ENCODE results near the gene CALCOCO1.

DNA sequence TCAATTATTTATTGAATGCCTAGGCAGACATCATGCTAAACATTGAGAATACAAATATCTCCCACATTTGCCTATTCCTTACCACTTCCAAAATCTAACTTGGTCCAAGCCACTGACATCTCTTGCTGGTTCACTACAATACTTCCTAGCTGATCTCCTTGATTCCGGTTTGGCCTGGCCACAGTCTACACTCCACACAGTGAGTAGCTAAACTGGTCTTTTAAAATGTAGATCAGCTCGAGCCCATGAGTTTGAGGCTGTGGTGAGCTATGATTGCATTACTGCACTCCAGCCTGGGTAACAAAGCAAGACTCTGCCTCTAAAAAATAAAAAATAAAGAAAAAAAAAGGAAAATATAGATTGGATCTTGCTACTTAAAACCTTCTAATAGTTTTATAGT, 43.8 kb downstream of the CALCOCO1 start:
- TF ChIP-seq, protein P1, sequence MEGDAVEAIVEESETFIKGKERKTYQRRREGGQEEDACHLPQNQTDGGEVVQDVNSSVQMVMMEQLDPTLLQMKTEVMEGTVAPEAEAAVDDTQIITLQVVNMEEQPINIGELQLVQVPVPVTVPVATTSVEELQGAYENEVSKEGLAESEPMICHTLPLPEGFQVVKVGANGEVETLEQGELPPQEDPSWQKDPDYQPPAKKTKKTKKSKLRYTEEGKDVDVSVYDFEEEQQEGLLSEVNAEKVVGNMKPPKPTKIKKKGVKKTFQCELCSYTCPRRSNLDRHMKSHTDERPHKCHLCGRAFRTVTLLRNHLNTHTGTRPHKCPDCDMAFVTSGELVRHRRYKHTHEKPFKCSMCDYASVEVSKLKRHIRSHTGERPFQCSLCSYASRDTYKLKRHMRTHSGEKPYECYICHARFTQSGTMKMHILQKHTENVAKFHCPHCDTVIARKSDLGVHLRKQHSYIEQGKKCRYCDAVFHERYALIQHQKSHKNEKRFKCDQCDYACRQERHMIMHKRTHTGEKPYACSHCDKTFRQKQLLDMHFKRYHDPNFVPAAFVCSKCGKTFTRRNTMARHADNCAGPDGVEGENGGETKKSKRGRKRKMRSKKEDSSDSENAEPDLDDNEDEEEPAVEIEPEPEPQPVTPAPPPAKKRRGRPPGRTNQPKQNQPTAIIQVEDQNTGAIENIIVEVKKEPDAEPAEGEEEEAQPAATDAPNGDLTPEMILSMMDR (IDR thresholded peaks at IDR 0.05; ENCODE audit: low read depth, low read length) = no peak
- TF ChIP-seq EZH2phosphoT487 (IDR thresholded peaks at IDR 0.05; ENCODE audit: low read depth) = no peak

Measured in OCI-LY3 (cell line).